K562 (cell line): ENCODE data around the gene ELMOD2. TPM values are rescaled to one million over a fixed set of nuclear protein-coding genes. Genes with fewer than 3 reads are reported as not detected.

Source experiments
- ATAC-seq: fragments of 200-7000 bp; cut with Tn5 transposase; 3 replicates; pipeline ENCODE4 v1.9.1; 2020; ENCODE audit warnings: moderate library complexity
- BruUV-seq: library from RNA; stranded (reverse); fragments of 400-500 nt; replicated peaks from 2 replicates; lab custom pipeline; 2021; lab: Mats Ljungman, UMichigan
- CTCF ChIA-PET: fragments of 300-600 bp; formaldehyde crosslinking; extraction: SDS; loops from one replicate; lab custom pipeline; 2021; ENCODE audit warnings: low intra/inter-chr PET ratio; lab: Yijun Ruan, JAX
- POLR2A ChIA-PET: fragments of 300-600, 350-650 bp; sonication (Branson Sonifier 250); formaldehyde crosslinking; extraction: SDS; loops from one replicate; lab custom pipeline; 2021; ENCODE audit warnings: antibody characterized with exemption, inconsistent platforms; lab: Yijun Ruan, JAX
- DNase-seq, 4 experiments: peaks; one replicate each; pipeline versions ENCODE4 v3.0.0 to v3.0.0-alpha.2; 2011 to 2018; ENCODE audit warnings: low spot score in 3 of 4, mixed read lengths in 3 of 4; ENCODE audit errors: extremely low read depth in 1 of 4
- FAIRE-seq: peaks from 2 replicates; lab custom pipeline; 2011; peaks lifted over from hg19 to GRCh38; lab: Jason Lieb, UNC
- H2AFZ ChIP-seq: 2 replicates; pipeline ENCODE4 v1.6.0; 2011; ENCODE audit warnings: low read depth, low read length, control low read depth, inconsistent platforms
- H3K27ac ChIP-seq: fragments of 200-600 bp; 3 replicates; pipeline ENCODE4 v1.8.0; 2011; ENCODE audit warnings: low read depth, mild to moderate bottlenecking, control low read depth, inconsistent platforms, low read length, moderate library complexity, mixed read lengths; ENCODE audit errors: extremely low read depth
- H3K27me3 ChIP-seq, 2 experiments: fragments of 300-600 bp in 1 of 2; 2 replicates in 1 of 2; 3 replicates in 1 of 2; pipeline versions ENCODE4 v1.6.0 to v1.8.0; 2011; ENCODE audit warnings: inconsistent platforms in 2 of 2, low read length in 2 of 2, mild to moderate bottlenecking in 1 of 2, mixed read lengths in 1 of 2, moderate library complexity in 1 of 2; ENCODE audit not compliant: control insufficient read depth in 2 of 2, insufficient read depth in 2 of 2
- H3K36me3 ChIP-seq: fragments of 300-600 bp; 3 replicates; pipeline ENCODE4 v1.8.0; 2011; ENCODE audit warnings: mild to moderate bottlenecking, low read length, inconsistent platforms; ENCODE audit not compliant: control insufficient read depth, insufficient read depth
- H3K4me1 ChIP-seq, 2 experiments: fragments of 200-600 bp in 1 of 2; replicated peaks in 1 of 2; 2 replicates in 1 of 2; 3 replicates in 1 of 2; pipeline versions ENCODE4 v1.5.1 to v1.8.0; 2011; ENCODE audit warnings: inconsistent platforms in 2 of 2, low read length in 2 of 2, mild to moderate bottlenecking in 1 of 2, mixed read lengths in 1 of 2, moderate library complexity in 1 of 2; ENCODE audit not compliant: control insufficient read depth in 2 of 2, insufficient read depth in 2 of 2
- H3K4me2 ChIP-seq: 2 replicates; pipeline ENCODE4 v1.6.1; 2011; ENCODE audit warnings: low read length, control low read depth, inconsistent platforms, mixed read lengths; ENCODE audit not compliant: insufficient read depth
- H3K4me3 ChIP-seq: fragments of 200-600 bp; sonication (generic), shearing (Covaris generic); 2 replicates; pipeline ENCODE4 v1.5.1; 2016; ENCODE audit warnings: control low read depth, inconsistent platforms
- H3K79me2 ChIP-seq: fragments of 200-600 bp; 3 replicates; pipeline ENCODE4 v1.8.0; 2011; ENCODE audit warnings: low read length, inconsistent platforms; ENCODE audit not compliant: control insufficient read depth, insufficient read depth
- H3K9ac ChIP-seq, 2 experiments: 2 replicates each; pipeline versions ENCODE4 v1.6.0 to v1.6.1; 2011; ENCODE audit warnings: low read depth in 2 of 2, low read length in 2 of 2, control low read depth in 1 of 2, inconsistent platforms in 1 of 2, mild to moderate bottlenecking in 1 of 2, mixed read lengths in 1 of 2; ENCODE audit not compliant: insufficient read depth in 1 of 2
- H3K9me1 ChIP-seq: one replicate; pipeline ENCODE4 v1.6.0; 2011; ENCODE audit warnings: inconsistent platforms, mild to moderate bottlenecking, low read length, moderate library complexity; ENCODE audit not compliant: control insufficient read depth, insufficient read depth
- H3K9me3 ChIP-seq: replicated peaks from 2 replicates; pipeline ENCODE4 v1.5.1; 2011; ENCODE audit warnings: low read depth, low read length, inconsistent platforms; ENCODE audit not compliant: control insufficient read depth, insufficient read depth
- H4K20me1 ChIP-seq: replicated peaks from 2 replicates; pipeline ENCODE4 v1.6.1; 2011; ENCODE audit warnings: low read length, inconsistent platforms, mixed read lengths; ENCODE audit not compliant: control insufficient read depth, insufficient read depth
- OTX1 ChIP-seq: fragments of 450-650 bp; formaldehyde crosslinking; IDR thresholded peaks from 2 replicates; pipeline ENCODE4 v1.4.0; 2022; ENCODE audit warnings: mild to moderate bottlenecking
- RBBP5 ChIP-seq: fragments of 200-600 bp; sonication (generic); IDR thresholded peaks from 2 replicates; pipeline ENCODE4 v1.6.1; 2012; ENCODE audit warnings: borderline replicate concordance, mild to moderate bottlenecking, low read length, control low read depth, inconsistent platforms; ENCODE audit not compliant: insufficient read depth, poor library complexity, severe bottlenecking
- RFX5 ChIP-seq: IDR thresholded peaks from 2 replicates; pipeline ENCODE4 v1.6.1; 2011; ENCODE audit warnings: low read depth, mild to moderate bottlenecking, improper control_type of control experiment, low read length
- SIN3A ChIP-seq, 2 experiments: fragments of 150-350 bp in 1 of 2; IDR thresholded peaks; 2 replicates each; pipeline ENCODE4 v1.6.1; 2011 to 2016; ENCODE audit warnings: borderline replicate concordance in 2 of 2, low read depth in 2 of 2, low read length in 2 of 2, mild to moderate bottlenecking in 2 of 2, moderate library complexity in 2 of 2; ENCODE audit not compliant: control insufficient read depth in 1 of 2
- TRIM24 ChIP-seq, 2 experiments: fragments of 450-650 bp; IDR thresholded peaks; 2 replicates each; pipeline ENCODE4 v1.6.1; 2016
- ZNF695 ChIP-seq: fragments of 450-650 bp; formaldehyde crosslinking; IDR thresholded peaks from 2 replicates; pipeline ENCODE4 v1.4.0; 2020; ENCODE audit warnings: mild to moderate bottlenecking, moderate library complexity
- ZNF75A ChIP-seq: fragments of 450-650 bp; formaldehyde crosslinking; IDR thresholded peaks from 2 replicates; pipeline ENCODE4 v1.4.0; 2020; ENCODE audit warnings: mild to moderate bottlenecking
- WGBS: fragments of 100-300 bp; shearing (Covaris generic); methylation state at CpG from one replicate; pipeline ENCODE4 v1.1.6; 2016; ENCODE audit warnings: low coverage, mixed read lengths; ENCODE audit not compliant: insufficient coverage; ENCODE audit errors: missing lambda C conversion rate; 5-methylcytosine and 5-hydroxymethylcytosine counted together
- in situ Hi-C: fragments of 300-500 bp; cut with MboI; formaldehyde crosslinking; loops from 4 replicates; pipeline ENCODE4 v1.15.0; 2018; ENCODE audit warnings: inconsistent platforms, mixed read lengths
- intact Hi-C: fragments of 100-400 bp; cut with micrococcal nuclease; formaldehyde crosslinking; loops from 2 replicates; pipeline ENCODE4 v1.14.2; 2022
- polyA plus RNA-seq, 8 experiments: library from polyadenylated mRNA; depleted of rRNA in 4 of 8; stranded (reverse) in 5 of 8; unstranded in 3 of 8; fragments of >200 nt; fragmentation: Nextera tagmentation in 2 of 8; fragmentation: Illumina TruSeq in 1 of 8; extraction: Ambion mirVana in 2 of 8; extraction: Trizol in 1 of 8; gene quantifications; 2 replicates each; pipeline versions ENCODE4 v1.2.1 to v1.2.3, GENCODE V29; 2011 to 2014; ENCODE audit warnings: inconsistent platforms in 1 of 8, missing spikeins in 1 of 8
- small RNA-seq: library from RNA; depleted of rRNA; stranded (forward); fragments of <200 nt; gene quantifications from one replicate; pipeline ENCODE3, GENCODE V24; 2014
- total RNA-seq, 7 experiments: library from RNA; depleted of rRNA in 6 of 7; stranded (reverse); fragments of >200 nt in 6 of 7; fragmentation: Illumina TruSeq in 2 of 7; extraction: Trizol in 2 of 7; gene quantifications; 2 replicates each; pipeline versions ENCODE4 v1.2.1 to v1.2.3, GENCODE V29; 2011 to 2021; ENCODE audit warnings: low replicate concordance in 1 of 7
- TF ChIP-seq, protein P1 (sequence below): fragments of 250-450 bp; sonication (Bioruptor Pico); IDR thresholded peaks from 2 replicates; pipeline ENCODE4 v1.5.0; 2021; ENCODE audit warnings: mild to moderate bottlenecking, borderline replicate concordance

The ELMOD2 gene
- total and polyA plus RNA-seq, 9 of the 15 experiments (the other 6 are each of a cell fraction or from before 2014, with no cell fraction given): 11.0 to 23.3 (median 14.3) TPM

- Histone ChIP-seq H2AFZ (no peak overlapping the region), H3K79me2 (no peaks in the 10 kb centered on the region), H3K27ac (no peak overlapping the region), H3K4me1 (no peaks in the 10 kb centered on the region), H3K4me3 (no peak overlapping the region), H3K36me3 (no peaks in the 10 kb centered on the region), H3K9me3 (no peaks in the 10 kb centered on the region), H3K4me2 (no peak overlapping the region), H4K20me1 (no peaks in the 10 kb centered on the region), H3K9ac (no peak overlapping the region), H3K9me1 (no peaks in the 10 kb centered on the region), H3K27me3 (peaks cover 7 to 23% of the 10 kb centered on the region in 2 experiments; a peak in 3 of 5 replicates)
- intact Hi-C loops: no loop called here
- no peak for FAIRE-seq
- CTCF ChIA-PET: no interaction called here
- WGBS: 0% methylated on average over 2 of the region's 2 CpGs
- no TSS peak for BruUV-seq
- POLR2A ChIA-PET: interaction anchor here (0.5 kb wide), 1 partner anchor 51 kb away, joined by 3 read pairs; no protein-coding TSS in a partner anchor
- no peak for DNase-seq
- in situ Hi-C loops: no loop called here
- ATAC-seq: no peak
- TF ChIP-seq, protein P1, sequence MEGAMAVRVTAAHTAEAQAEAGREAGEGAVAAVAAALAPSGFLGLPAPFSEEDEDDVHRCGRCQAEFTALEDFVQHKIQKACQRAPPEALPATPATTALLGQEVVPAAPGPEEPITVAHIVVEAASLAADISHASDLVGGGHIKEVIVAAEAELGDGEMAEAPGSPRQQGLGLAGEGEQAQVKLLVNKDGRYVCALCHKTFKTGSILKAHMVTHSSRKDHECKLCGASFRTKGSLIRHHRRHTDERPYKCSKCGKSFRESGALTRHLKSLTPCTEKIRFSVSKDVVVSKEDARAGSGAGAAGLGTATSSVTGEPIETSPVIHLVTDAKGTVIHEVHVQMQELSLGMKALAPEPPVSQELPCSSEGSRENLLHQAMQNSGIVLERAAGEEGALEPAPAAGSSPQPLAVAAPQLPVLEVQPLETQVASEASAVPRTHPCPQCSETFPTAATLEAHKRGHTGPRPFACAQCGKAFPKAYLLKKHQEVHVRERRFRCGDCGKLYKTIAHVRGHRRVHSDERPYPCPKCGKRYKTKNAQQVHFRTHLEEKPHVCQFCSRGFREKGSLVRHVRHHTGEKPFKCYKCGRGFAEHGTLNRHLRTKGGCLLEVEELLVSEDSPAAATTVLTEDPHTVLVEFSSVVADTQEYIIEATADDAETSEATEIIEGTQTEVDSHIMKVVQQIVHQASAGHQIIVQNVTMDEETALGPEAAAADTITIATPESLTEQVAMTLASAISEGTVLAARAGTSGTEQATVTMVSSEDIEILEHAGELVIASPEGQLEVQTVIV (CRISPR knock-in tag): no peak
- TF ChIP-seq RFX5 (no peak), ZNF695 (no peak), SIN3A (IDR thresholded peaks at IDR 0.05; ENCODE audit: borderline replicate concordance in 2 of 2, control insufficient read depth in 1 of 2, low read depth in 2 of 2, low read length in 2 of 2) (no peak), RBBP5 (no peak), OTX1 (no peak), ZNF75A (CRISPR knock-in tag) (no peak), TRIM24 (IDR thresholded peaks at IDR 0.05) (no peak)
- TF ChIP-seq, all 486 proteins: peak for 0
Observed at GRCh38 chr4:140603286-140603685, 79.3 kb downstream of the ELMOD2 start.

Small RNA genes lying within 50 kb of the gene (small RNA-seq; reads per million reads assigned to genes)
- not detected for gene AC108019.1
- not detected for gene RN7SL152P

Other genes starting within 250 kb of the ELMOD2 start
- 16.7 and 16.8 TPM in 2 replicates for gene SCOC, start 150.5 kb upstream of the ELMOD2 start, total RNA-seq (2014; rRNA removed)
- gene SCOC, start 150.5 kb upstream of the ELMOD2 start, total RNA-seq (2014; rRNA removed; fragmentation: Illumina TruSeq; extraction: Trizol): 53.7 and 59.5 TPM in 2 replicates
- 36.9 and 39.9 TPM in 2 replicates for gene SCOC, start 150.5 kb upstream of the ELMOD2 start, total RNA-seq (2015; rRNA removed; fragmentation: Illumina TruSeq; extraction: Trizol)
- gene SCOC, start 150.5 kb upstream of the ELMOD2 start, total RNA-seq (2021): 32.3 and 38.0 TPM in 2 replicates
- 10.9 and 51.1 TPM in 2 replicates for gene SCOC, start 150.5 kb upstream of the ELMOD2 start, polyA plus RNA-seq (2011; rRNA removed)
- 35.1 and 46.7 TPM in 2 replicates for gene SCOC, start 150.5 kb upstream of the ELMOD2 start, polyA plus RNA-seq (2014; fragmentation: Illumina TruSeq; extraction: Trizol)
- 100 to 1,000 TPM in 1 of 2 experiments, 10 to 100 TPM in 1; 93.6 to 110 TPM for gene SCOC, start 150.5 kb upstream of the ELMOD2 start, polyA plus RNA-seq (2014; fragmentation: Nextera tagmentation; extraction: Ambion mirVana)
- 38.5 and 38.9 TPM in 2 replicates for gene SCOC, start 150.5 kb upstream of the ELMOD2 start, polyA plus RNA-seq (2014; rRNA removed)
- gene CLGN, start 96.5 kb upstream of the ELMOD2 start, total RNA-seq (2014; rRNA removed): 1.9 TPM in 2 replicates
- gene CLGN, start 96.5 kb upstream of the ELMOD2 start, total RNA-seq (2014; rRNA removed; fragmentation: Illumina TruSeq; extraction: Trizol): 3.5 and 3.6 TPM in 2 replicates
- gene CLGN, start 96.5 kb upstream of the ELMOD2 start, total RNA-seq (2015; rRNA removed; fragmentation: Illumina TruSeq; extraction: Trizol): 2.6 and 3.2 TPM in 2 replicates
- 2.2 and 2.7 TPM in 2 replicates for gene CLGN, start 96.5 kb upstream of the ELMOD2 start, total RNA-seq (2021)
- 0.11 and 0.22 TPM in 2 replicates for gene CLGN, start 96.5 kb upstream of the ELMOD2 start, polyA plus RNA-seq (2011; rRNA removed)
- gene CLGN, start 96.5 kb upstream of the ELMOD2 start, polyA plus RNA-seq (2014; fragmentation: Illumina TruSeq; extraction: Trizol): 3.0 and 3.4 TPM in 2 replicates
- gene CLGN, start 96.5 kb upstream of the ELMOD2 start, polyA plus RNA-seq (2014; fragmentation: Nextera tagmentation; extraction: Ambion mirVana): 1 to 10 TPM; 2.7 to 2.8 TPM
- 2.3 and 2.9 TPM in 2 replicates for gene CLGN, start 96.5 kb upstream of the ELMOD2 start, polyA plus RNA-seq (2014; rRNA removed)
- not detected in 2 replicates for gene MGAT4D, start 25.9 kb upstream of the ELMOD2 start, total RNA-seq (2014; rRNA removed)
- not detected in 2 replicates for gene MGAT4D, start 25.9 kb upstream of the ELMOD2 start, total RNA-seq (2014; rRNA removed; fragmentation: Illumina TruSeq; extraction: Trizol)
- gene MGAT4D, start 25.9 kb upstream of the ELMOD2 start, total RNA-seq (2015; rRNA removed; fragmentation: Illumina TruSeq; extraction: Trizol): not detected in 2 replicates
- gene MGAT4D, start 25.9 kb upstream of the ELMOD2 start, total RNA-seq (2021): not detected in 2 replicates
- gene MGAT4D, start 25.9 kb upstream of the ELMOD2 start, polyA plus RNA-seq (2011; rRNA removed): not detected in 2 replicates
- not detected in 2 replicates for gene MGAT4D, start 25.9 kb upstream of the ELMOD2 start, polyA plus RNA-seq (2014; fragmentation: Illumina TruSeq; extraction: Trizol)
- not detected for gene MGAT4D, start 25.9 kb upstream of the ELMOD2 start, polyA plus RNA-seq (2014; fragmentation: Nextera tagmentation; extraction: Ambion mirVana)
- not detected in 2 replicates for gene MGAT4D, start 25.9 kb upstream of the ELMOD2 start, polyA plus RNA-seq (2014; rRNA removed)
- gene UCP1, start 44.8 kb downstream of the ELMOD2 start, total RNA-seq (2014; rRNA removed): not detected in 2 replicates
- not detected in 2 replicates for gene UCP1, start 44.8 kb downstream of the ELMOD2 start, total RNA-seq (2014; rRNA removed; fragmentation: Illumina TruSeq; extraction: Trizol)
- gene UCP1, start 44.8 kb downstream of the ELMOD2 start, total RNA-seq (2015; rRNA removed; fragmentation: Illumina TruSeq; extraction: Trizol): not detected in 2 replicates
- gene UCP1, start 44.8 kb downstream of the ELMOD2 start, total RNA-seq (2021): not detected in 2 replicates
- not detected in 2 replicates for gene UCP1, start 44.8 kb downstream of the ELMOD2 start, polyA plus RNA-seq (2011; rRNA removed)
- not detected in 2 replicates for gene UCP1, start 44.8 kb downstream of the ELMOD2 start, polyA plus RNA-seq (2014; fragmentation: Illumina TruSeq; extraction: Trizol)
- gene UCP1, start 44.8 kb downstream of the ELMOD2 start, polyA plus RNA-seq (2014; fragmentation: Nextera tagmentation; extraction: Ambion mirVana): not detected
- not detected in 2 replicates for gene UCP1, start 44.8 kb downstream of the ELMOD2 start, polyA plus RNA-seq (2014; rRNA removed)
- not detected in 2 replicates for gene TBC1D9, start 232.2 kb downstream of the ELMOD2 start, total RNA-seq (2014; rRNA removed)
- gene TBC1D9, start 232.2 kb downstream of the ELMOD2 start, total RNA-seq (2014; rRNA removed; fragmentation: Illumina TruSeq; extraction: Trizol): not detected in 2 replicates
- not detected in 2 replicates for gene TBC1D9, start 232.2 kb downstream of the ELMOD2 start, total RNA-seq (2015; rRNA removed; fragmentation: Illumina TruSeq; extraction: Trizol)
- 0.02 and 0.13 TPM in 2 replicates for gene TBC1D9, start 232.2 kb downstream of the ELMOD2 start, total RNA-seq (2021)
- gene TBC1D9, start 232.2 kb downstream of the ELMOD2 start, polyA plus RNA-seq (2011; rRNA removed): not detected in 2 replicates
- gene TBC1D9, start 232.2 kb downstream of the ELMOD2 start, polyA plus RNA-seq (2014; fragmentation: Illumina TruSeq; extraction: Trizol): not detected in 2 replicates
- gene TBC1D9, start 232.2 kb downstream of the ELMOD2 start, polyA plus RNA-seq (2014; fragmentation: Nextera tagmentation; extraction: Ambion mirVana): not detected
- gene TBC1D9, start 232.2 kb downstream of the ELMOD2 start, polyA plus RNA-seq (2014; rRNA removed): not detected in 2 replicates